Natural killer cell (primary cell): ENCODE measurements around the gene ACAP1. TPM values are rescaled to one million over a fixed set of nuclear protein-coding genes. Genes with fewer than 3 reads are reported as not detected.
A peak's percentile ranks its signal among the peaks of the same experiment; 100 is the strongest.

Source experiments
- ATAC-seq, 3 donors: fragments of 150-1000 bp in 2 of 3; fragments of 200-7000 bp in 1 of 3; cut with Tn5 transposase; 1 replicate in 1 of 3; 2 replicates in 2 of 3; pipeline ENCODE4 v1.10.0; 2021; ENCODE audit warnings: mild to moderate bottlenecking in 2 of 3, moderate library complexity in 2 of 3
- DNase-seq, 2 donors: peaks; one replicate each; pipeline versions ENCODE4 v3.0.0 to v3.0.0-alpha.2; 2013 to 2021; ENCODE audit warnings: mixed read lengths in 1 of 2
- H3K27ac ChIP-seq: one replicate; pipeline ENCODE4 v1.5.1; 2013; ENCODE audit warnings: mild to moderate bottlenecking, low read length
- H3K27me3 ChIP-seq: one replicate; pipeline ENCODE4 v1.6.1; 2013; ENCODE audit warnings: low read length; ENCODE audit not compliant: control insufficient read depth, insufficient read depth
- H3K36me3 ChIP-seq: one replicate; pipeline ENCODE4 v1.6.1; 2013; ENCODE audit warnings: low read length; ENCODE audit not compliant: control insufficient read depth, insufficient read depth
- H3K4me1 ChIP-seq: one replicate; pipeline ENCODE4 v1.6.1; 2013; ENCODE audit warnings: low read length; ENCODE audit not compliant: control insufficient read depth, insufficient read depth
- H3K4me3 ChIP-seq: one replicate; pipeline ENCODE4 v1.5.1; 2013; ENCODE audit warnings: low read length
- H3K9me3 ChIP-seq: one replicate; pipeline ENCODE4 v1.6.1; 2013; ENCODE audit warnings: low read length; ENCODE audit not compliant: control insufficient read depth, insufficient read depth
- H3K27ac Mint-ChIP-seq, 2 donors: one replicate each; pipeline ENCODE4 v1.8.0; 2022; ENCODE audit warnings: mild to moderate bottlenecking in 2 of 2, mixed read lengths in 2 of 2, moderate library complexity in 1 of 2
- H3K27me3 Mint-ChIP-seq, 2 donors: one replicate each; pipeline ENCODE4 v1.8.0; 2022; ENCODE audit warnings: low read depth in 2 of 2, mixed read lengths in 2 of 2
- H3K36me3 Mint-ChIP-seq: one replicate; pipeline ENCODE4 v1.8.0; 2022; ENCODE audit warnings: mixed read lengths
- H3K4me1 Mint-ChIP-seq, 2 donors: one replicate each; pipeline ENCODE4 v1.8.0; 2022; ENCODE audit warnings: mixed read lengths in 2 of 2
- H3K4me3 Mint-ChIP-seq: one replicate; pipeline ENCODE4 v1.8.0; 2022; ENCODE audit warnings: mild to moderate bottlenecking, moderate library complexity, mixed read lengths
- H3K9me3 Mint-ChIP-seq, 2 donors: one replicate each; pipeline ENCODE4 v1.8.0; 2022; ENCODE audit warnings: mixed read lengths in 2 of 2
- CTCF ChIP-seq: fragments of 200-600 bp; IDR thresholded peaks from one replicate; pipeline ENCODE4 v1.8.0; 2022; ENCODE audit warnings: antibody characterized with exemption
- WGBS: methylation state at CpG from one replicate; pipeline ENCODE4 v1.1.7; 2013; ENCODE audit warnings: missing lambda C conversion rate; ENCODE audit not compliant: insufficient coverage; 5-methylcytosine and 5-hydroxymethylcytosine counted together
- intact Hi-C: fragments of 100-400 bp; cut with micrococcal nuclease; formaldehyde crosslinking; loops from one replicate; pipeline ENCODE4 v1.14.2; 2022
- total RNA-seq, 4 donors: library from RNA; stranded (reverse); fragments of 120-200 nt in 1 of 4; gene quantifications; one replicate each; pipeline versions ENCODE4 v1.2.3 to v1.2.4, GENCODE V29; 2013 to 2022

The ACAP1 gene
- total RNA-seq, 3 donors from 2014 or later (not counting 1 experiment from before 2014, with no cell fraction given), result 526 to 590 (median 540) TPM

- no peak for TF ChIP-seq CTCF
- Histone ChIP-seq H3K4me1 (peaks cover 46% of the 10 kb centered on the region), H3K27ac (peak overlapping the region; percentile 99), H3K4me3 (peak overlapping the region; percentile 88), H3K27me3 (no peaks in the 10 kb centered on the region), H3K9me3 (no peaks in the 10 kb centered on the region), H3K36me3 (peaks cover 34% of the 10 kb centered on the region)
- Mint-ChIP-seq H3K4me1 (peaks cover 46 to 57% of the 10 kb centered on the region in 2 donors), H3K9me3 (no peaks in the 10 kb centered on the region), H3K4me3 (peak overlapping the region; percentile 95), H3K27ac (peak overlapping the region; percentile 91 to 99), H3K27me3 (no peaks in the 10 kb centered on the region), H3K36me3 (peaks cover 17% of the 10 kb centered on the region)
- intact Hi-C loops, result loop anchor here (1.0 to 5.0 kb wide), 7 partner anchors 21 to 534 kb away; partner anchors contain the start of genes ELP5, GABARAP, NEURL4 and POLR2A
- peak in 2 of 3 donors; percentile 2 to 6 for ATAC-seq
- DNase-seq, result peak; percentile 59 to 80
- WGBS, result under 1% methylated on average over 104 of the region's 104 CpGs
Observed at GRCh38 chr17:7307686-7308624, 28.4 kb upstream of the ACAP1 start.

DNA sequence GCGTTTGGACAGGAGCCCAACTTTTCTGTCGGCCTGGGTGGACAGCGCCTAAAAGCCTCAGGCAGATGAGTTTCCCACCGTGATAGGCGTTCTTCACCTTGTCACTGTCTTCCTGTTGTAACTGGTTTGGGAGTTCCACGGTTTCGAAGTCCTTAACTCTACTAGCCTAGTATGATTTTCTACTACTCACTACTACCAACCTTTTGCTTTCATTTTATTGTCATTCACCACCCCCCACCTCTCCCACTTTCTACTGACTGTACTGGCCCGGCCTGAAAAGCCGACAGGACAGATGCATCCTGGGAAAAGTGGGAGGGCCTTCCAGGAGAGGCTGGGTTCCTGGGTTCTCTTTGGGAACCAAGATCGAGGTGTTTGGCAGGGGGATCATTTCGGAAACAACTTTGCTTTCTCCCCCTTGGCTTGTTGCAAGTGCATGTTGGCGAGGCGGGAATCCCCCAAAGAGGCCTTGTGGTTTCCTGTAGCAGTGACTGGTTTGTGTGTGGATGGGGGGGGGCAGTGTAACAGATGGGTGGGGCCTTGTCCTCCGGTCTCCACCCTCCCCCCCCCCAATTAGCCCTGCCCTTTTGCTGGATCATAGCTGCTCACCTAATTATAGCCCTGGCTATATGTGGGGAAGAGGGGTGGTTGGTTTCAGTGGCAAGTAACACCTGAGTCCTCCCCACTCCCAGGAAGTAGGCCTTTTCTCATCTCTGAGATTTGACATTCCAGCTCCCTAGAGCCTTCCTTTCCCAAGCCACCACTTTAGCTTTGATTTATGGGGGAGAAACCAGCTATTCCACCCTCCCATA lies 27.5 kb upstream of the ACAP1 start:
- peak; percentile 29 to 41 (median 40) for ATAC-seq
- Histone ChIP-seq H3K27ac (peak overlapping the region; percentile 99), H3K9me3 (no peaks in the 10 kb centered on the region), H3K4me1 (peaks cover 55% of the 10 kb centered on the region), H3K4me3 (peak overlapping the region; percentile 88), H3K27me3 (no peaks in the 10 kb centered on the region), H3K36me3 (peaks cover 43% of the 10 kb centered on the region)
- peaks cover 17% of the 10 kb centered on the region for H3K36me3 Mint-ChIP-seq
- TF ChIP-seq CTCF, result no peak
- no peaks in the 10 kb centered on the region for H3K9me3 Mint-ChIP-seq
- intact Hi-C loops, result loop anchor here (5.0 kb wide), 1 partner anchor 533 kb away; no protein-coding TSS in a partner anchor
- H3K4me1 Mint-ChIP-seq, result peaks cover 48 to 61% of the 10 kb centered on the region in 2 donors
- H3K27me3 Mint-ChIP-seq, result no peaks in the 10 kb centered on the region
- H3K27ac Mint-ChIP-seq, result peak overlapping the region; percentile 91 to 99
- peak; percentile 81 to 97 for DNase-seq
- peak overlapping the region; percentile 85 for H3K4me3 Mint-ChIP-seq
- WGBS, result 0% methylated on average over 11 of the region's 14 CpGs

GRCh38 chr17:7309628-7310027 lies 26.7 kb upstream of the ACAP1 start:
- peak overlapping the region; percentile 85 for H3K4me3 Mint-ChIP-seq
- ATAC-seq (no peak), DNase-seq (peak in 1 of 2 donors; percentile 15)
- no peaks in the 10 kb centered on the region for H3K27me3 ChIP-seq
- WGBS, result 76% methylated on average over 12 of the region's 12 CpGs
- peaks cover 17% of the 10 kb centered on the region for H3K36me3 Mint-ChIP-seq
- peaks cover 56 to 69% of the 10 kb centered on the region in 2 donors for H3K4me1 Mint-ChIP-seq
- peak overlapping the region; percentile 91 to 99 for H3K27ac Mint-ChIP-seq
- peaks cover 63% of the 10 kb centered on the region for H3K4me1 ChIP-seq
- intact Hi-C loops, result loop anchor here (5.0 kb wide), 1 partner anchor 533 kb away; no protein-coding TSS in a partner anchor
- peak overlapping the region; percentile 99 for H3K27ac ChIP-seq
- TF ChIP-seq CTCF, result no peak
- H3K27me3 Mint-ChIP-seq, result no peaks in the 10 kb centered on the region
- H3K4me3 ChIP-seq, result no peak overlapping the region
- peaks cover 47% of the 10 kb centered on the region for H3K36me3 ChIP-seq
- H3K9me3 Mint-ChIP-seq, result no peaks in the 10 kb centered on the region
- no peaks in the 10 kb centered on the region for H3K9me3 ChIP-seq
